NB4 (cell line): ENCODE measurements around the gene SAMD10.

ENCODE experiments used
- DNase-seq: peaks from one replicate; pipeline ENCODE4 v3.0.0; 2010; ENCODE audit warnings: low read depth
- H3K4me3 ChIP-seq: one replicate; pipeline ENCODE4 v1.5.1; 2011; ENCODE audit warnings: mild to moderate bottlenecking, low read depth, low read length, moderate library complexity
- CTCF ChIP-seq: IDR thresholded peaks from one replicate; pipeline ENCODE4 v1.5.1; 2012; ENCODE audit warnings: low read depth, low read length
- MAX ChIP-seq: IDR thresholded peaks from 2 replicates; pipeline ENCODE4 v1.6.1; 2011; ENCODE audit warnings: low read depth, low read length
- MYC ChIP-seq: IDR thresholded peaks from 2 replicates; pipeline ENCODE4 v1.6.1; 2011; ENCODE audit warnings: low read depth, low read length
- POLR2A ChIP-seq: IDR thresholded peaks from 2 replicates; pipeline ENCODE4 v1.6.1; 2011; ENCODE audit warnings: mild to moderate bottlenecking; ENCODE audit not compliant: insufficient read length; ENCODE audit errors: extremely low read depth

Gene SAMD10

GRCh38 chr20:63940071-63940471, 39.4 kb downstream of the SAMD10 start:
- TF ChIP-seq MAX (no peak), POLR2A (no peak), MYC (no peak), CTCF (no peak)
- DNase-seq: no peak
- H3K4me3 ChIP-seq: no peak overlapping the region

- no peak overlapping the region for H3K4me3 ChIP-seq
- DNase-seq: no peak
- TF ChIP-seq CTCF (no peak), MYC (no peak), MAX (no peak), POLR2A (no peak)
Measured at GRCh38 chr20:63939061-63939935, 40.1 kb downstream of the SAMD10 start.

GRCh38 chr20:63937596-63937995, 41.8 kb downstream of the SAMD10 start:
- H3K4me3 ChIP-seq: no peak overlapping the region
- no peak for DNase-seq
- no peak for TF ChIP-seq MYC
- TF ChIP-seq MAX: no peak
- no peak for TF ChIP-seq POLR2A
- TF ChIP-seq CTCF: no peak

GRCh38 chr20:63935447-63935846, 44.0 kb downstream of the SAMD10 start:
- TF ChIP-seq POLR2A: no peak
- no peak for TF ChIP-seq MYC
- TF ChIP-seq CTCF: no peak
- TF ChIP-seq MAX: no peak
- no peak overlapping the region for H3K4me3 ChIP-seq
- DNase-seq: no peak

GRCh38 chr20:63934271-63935068, 45.0 kb downstream of the SAMD10 start:
- no peak for TF ChIP-seq MAX
- TF ChIP-seq CTCF: peak; percentile 37
- TF ChIP-seq MYC: no peak
- no peak for DNase-seq
- H3K4me3 ChIP-seq: no peak overlapping the region
